HG03565 (cell line): ENCODE data around the gene STAG3.
"Not testable (repeated sequence)": the region's sequence is repeated elsewhere in the genome, so short reads cannot be mapped to it uniquely, and the experiment has no call there.

ENCODE experiments used
- ATAC-seq: cut with Tn5 transposase; IDR thresholded peaks from one replicate; pipeline ENCODE4 v1.9.1; 2021; ENCODE audit warnings: mild to moderate bottlenecking, moderate library complexity; ENCODE audit not compliant: unreplicated experiment

The STAG3 gene

GRCh38 chr7:100177045-100178001, at the start of gene STAG3, which contains the start of gene GPC2:
TSS of gene STAG3 (plus strand) at chr7:100177918. CDS start at chr7:100180557, 2,639 bp downstream.
TSS of gene GPC2 (minus strand) at chr7:100177381. CDS start at chr7:100177199, 182 bp downstream.
- ATAC-seq: peak; percentile 68

GRCh38 chr7:100128637-100128963, 49.1 kb upstream of the STAG3 start:
- no peak for ATAC-seq

GRCh38 chr7:100130220-100130607, 47.5 kb upstream of the STAG3 start:
- not testable (repeated sequence) for ATAC-seq

DNA sequence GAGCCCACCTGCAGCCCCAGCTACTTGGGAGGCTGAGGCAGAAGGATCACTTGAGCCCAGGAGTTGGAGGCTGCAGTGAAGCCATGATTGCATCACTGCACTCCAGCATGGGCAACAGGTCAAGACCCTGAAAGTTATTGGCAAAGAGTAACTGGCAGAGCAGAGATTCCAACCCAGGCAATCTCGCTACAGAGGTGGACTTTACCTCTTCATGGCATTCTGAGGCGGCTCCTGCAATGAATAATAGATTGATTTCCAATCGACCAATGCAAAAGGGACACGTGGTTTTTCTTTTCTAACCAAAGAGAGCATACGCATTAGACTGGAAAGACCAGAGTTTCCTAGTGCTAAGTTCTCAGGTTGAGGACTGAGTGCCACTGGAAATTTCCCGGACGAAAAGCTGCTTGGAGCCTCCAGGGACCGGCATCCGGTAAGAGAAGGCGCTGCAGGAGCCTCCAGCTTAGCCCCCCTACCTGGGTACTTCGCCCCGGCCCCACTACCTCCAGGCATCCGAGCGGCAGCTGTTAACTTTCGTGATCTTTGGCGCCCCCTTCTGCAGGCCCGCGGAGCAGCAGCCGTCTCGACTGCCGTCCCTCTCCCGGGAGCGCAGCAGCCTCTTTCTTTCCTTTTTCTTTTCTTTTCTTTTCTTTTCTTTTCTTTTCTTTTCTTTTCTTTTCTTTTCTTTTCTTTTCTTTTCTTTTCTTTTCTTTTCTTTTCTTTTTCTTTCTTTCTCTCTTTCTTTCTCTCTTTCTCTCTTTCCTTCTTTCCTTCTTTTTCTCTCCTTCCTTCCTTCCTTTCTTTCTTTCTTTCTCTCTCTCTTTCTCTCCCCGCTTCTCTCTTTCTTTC, 46.9 kb upstream of the STAG3 start:
- no peak for ATAC-seq

DNA sequence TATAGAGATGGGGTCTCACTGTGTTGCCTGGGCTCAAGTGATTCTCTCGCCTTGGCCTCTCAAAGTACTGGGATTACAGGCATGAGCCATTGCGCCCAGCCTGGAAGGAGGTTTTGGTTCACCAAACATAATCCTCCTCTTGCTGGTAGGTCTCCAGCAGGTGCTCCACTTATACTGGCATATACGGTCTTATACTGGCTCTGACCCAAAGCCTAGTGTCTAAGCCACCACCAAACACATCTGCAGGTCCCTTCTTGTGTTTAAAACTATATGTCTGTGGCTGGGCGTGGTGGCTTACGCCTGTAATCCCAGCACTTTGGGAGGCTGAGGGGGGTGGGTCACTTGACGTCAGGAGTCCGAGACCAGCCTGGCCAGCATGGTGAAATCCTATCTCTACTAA, 45.6 kb upstream of the STAG3 start:
- ATAC-seq: no peak

DNA sequence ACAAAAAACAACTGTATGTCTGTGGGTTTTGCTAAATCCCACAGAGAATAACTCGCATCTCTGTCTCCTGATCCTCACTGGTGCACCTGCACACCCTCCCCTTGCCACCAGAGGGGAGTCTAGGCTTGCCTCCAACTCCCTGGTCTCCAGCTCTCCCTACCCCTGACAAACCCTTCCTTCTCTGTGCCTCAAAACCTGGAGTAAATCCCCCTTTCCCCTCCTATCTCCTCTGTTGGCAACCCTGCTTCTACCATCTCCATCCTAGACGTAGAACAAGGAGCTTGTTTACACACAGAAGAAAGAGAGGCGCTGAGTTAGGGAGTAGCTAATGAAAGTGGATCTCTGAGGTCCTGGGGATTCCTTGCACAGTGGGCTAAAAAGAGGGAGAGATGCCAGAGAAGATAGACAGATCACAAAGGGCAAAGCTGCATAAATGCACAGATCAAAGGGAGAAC, 45.0 kb upstream of the STAG3 start:
- ATAC-seq: no peak

DNA sequence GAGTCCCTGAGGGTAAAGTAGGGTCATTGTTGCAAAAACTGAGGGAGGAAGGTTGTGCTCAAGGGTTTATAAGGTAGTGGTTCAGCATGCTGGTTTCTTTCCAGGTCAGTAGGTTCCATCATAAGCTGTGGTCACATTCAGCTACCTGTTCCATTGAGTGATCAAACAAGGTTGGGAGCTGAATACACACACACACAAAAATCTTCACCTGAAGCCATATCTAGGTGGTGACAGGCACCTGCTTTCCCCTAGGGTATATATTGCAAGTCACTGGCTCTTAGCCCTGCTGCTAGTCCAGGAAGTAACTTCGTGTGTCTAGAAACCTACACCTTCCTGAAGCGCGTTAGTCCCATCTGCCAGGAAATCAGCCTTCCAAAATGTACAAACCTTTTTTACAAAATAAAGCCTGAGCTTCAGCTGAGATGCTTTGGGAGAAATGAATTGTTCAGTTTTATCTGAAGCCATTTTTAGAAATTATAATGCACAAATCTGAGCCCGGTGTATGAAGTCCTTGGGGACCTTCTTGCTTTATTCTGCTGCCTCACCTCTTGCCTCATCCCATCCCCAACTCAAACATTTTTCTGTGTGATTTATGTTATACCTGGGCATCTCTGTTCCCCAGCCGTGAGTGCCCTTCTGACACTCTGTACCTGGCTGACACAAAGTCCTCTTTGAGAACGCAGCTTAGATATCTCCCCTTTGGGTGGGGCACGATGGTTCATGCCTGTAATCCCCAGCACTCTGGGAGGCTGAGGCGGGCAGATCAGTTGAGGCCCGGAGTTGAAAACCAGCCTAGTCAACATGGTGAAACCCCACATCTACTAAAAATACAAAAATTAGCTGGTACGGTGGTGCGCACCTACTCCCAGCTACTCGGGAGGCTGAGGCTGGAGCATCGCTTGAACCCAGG, 39.6 kb upstream of the STAG3 start:
- ATAC-seq: no peak

GRCh38 chr7:100141555-100141949, 36.2 kb upstream of the STAG3 start:
- no peak for ATAC-seq

DNA sequence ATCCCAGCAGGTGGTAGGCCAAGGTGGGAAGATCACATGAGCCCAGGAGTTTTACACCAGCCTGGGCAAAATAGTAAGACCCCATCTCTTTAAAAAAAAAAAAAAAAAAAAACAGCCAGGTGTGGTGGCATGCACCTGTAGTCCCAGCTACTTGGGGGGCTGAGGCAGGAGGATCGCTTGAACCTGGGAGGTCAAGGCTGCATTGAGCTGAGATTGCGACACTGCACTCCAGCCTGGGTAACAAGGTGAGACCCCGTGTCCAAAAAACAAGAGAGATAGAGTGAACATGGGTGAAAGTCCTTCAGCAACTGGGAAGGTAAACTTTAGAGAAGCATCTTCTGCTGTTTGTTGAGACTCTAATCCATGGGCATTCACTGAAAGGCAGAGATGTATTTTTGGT, 35.3 kb upstream of the STAG3 start:
- no peak for ATAC-seq

- not testable (repeated sequence) for ATAC-seq
Observed at GRCh38 chr7:100146350-100146749, 31.4 kb upstream of the STAG3 start.

DNA sequence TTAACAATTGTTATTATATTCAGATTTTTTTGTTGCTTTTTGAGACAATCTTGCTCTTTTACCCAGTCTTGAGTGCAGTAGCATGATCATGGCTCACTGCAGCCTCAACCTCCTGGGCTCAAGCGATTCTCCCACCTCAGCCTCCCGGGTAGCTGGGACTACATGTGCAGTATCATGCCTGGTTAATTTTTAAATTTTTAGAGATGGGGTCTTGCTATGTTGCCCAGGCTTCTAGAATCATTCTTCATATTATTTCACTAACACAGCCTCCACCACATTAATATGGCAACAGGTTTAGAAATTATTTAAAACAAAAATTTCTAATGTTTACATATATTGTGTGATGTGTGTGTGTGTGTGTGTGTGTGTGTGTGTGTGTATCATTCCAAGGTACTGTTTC, 30.4 kb upstream of the STAG3 start:
- no peak for ATAC-seq

GRCh38 chr7:100148225-100148558, 29.5 kb upstream of the STAG3 start:
- ATAC-seq: no peak

DNA sequence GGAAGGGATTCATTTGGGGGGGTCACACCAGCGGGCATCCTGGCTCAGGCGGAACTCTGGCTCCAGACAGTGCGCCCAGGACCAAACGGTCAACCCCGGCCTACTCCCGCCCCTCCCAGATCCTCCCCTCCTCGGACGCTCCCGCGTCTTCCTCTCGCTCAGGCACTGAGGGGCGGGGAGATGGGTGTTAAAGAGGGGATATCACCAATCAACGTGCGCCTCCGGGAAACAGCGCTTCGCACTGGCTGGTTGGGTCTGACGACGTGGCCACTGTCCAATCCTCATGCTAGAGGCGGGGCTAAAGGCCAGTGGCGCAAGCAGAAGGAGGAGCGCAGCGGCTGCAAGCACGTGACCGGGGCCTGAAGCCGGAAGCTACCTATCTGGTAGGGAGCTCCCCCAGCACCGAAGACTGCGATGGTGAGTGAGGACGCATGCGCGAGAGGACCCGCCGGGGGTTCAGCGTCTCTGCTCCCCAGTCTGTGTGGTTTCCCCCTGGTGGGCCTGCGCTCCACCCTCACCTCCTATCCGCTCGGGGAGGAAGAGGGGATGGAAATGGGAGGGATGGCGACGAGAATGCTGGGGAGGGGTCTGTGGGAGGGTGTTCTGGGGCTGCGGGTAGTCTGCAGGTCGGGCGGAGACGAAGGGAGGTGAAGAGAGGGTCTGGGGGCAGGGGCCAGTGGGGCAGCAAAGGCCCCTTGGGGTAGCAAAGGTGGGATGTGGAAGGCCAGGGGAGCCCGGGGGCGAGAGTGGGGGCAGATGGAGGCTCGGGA, 29.0 kb upstream of the STAG3 start, which contains the start of gene LAMTOR4:
TSS of gene LAMTOR4 (plus strand) at position 360 of the 770 bp plus-strand sequence. CDS start at position 415, 55 bp downstream.
- ATAC-seq: peak; percentile 98

DNA sequence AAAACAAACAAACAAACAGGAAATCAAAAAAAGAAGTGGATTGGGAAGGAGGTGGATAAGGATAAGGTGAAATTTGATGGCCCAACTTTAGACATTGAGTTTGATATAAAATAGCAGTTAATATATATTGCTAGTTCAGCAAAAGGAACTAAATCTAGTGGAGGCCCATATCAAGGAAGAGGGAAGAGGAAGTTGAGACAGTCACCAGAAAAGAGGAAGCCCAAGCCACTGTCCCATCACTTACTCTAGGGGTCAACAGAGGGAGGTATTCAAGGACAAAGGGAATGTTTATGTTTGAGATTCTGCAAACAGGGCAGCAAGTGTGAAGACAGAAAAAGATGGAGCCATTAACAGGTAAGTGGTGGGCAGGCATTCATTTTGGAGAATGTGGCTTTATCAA, 25.3 kb upstream of the STAG3 start:
- ATAC-seq: no peak

GRCh38 chr7:100152937-100153666, 24.6 kb upstream of the STAG3 start:
- no peak for ATAC-seq

DNA sequence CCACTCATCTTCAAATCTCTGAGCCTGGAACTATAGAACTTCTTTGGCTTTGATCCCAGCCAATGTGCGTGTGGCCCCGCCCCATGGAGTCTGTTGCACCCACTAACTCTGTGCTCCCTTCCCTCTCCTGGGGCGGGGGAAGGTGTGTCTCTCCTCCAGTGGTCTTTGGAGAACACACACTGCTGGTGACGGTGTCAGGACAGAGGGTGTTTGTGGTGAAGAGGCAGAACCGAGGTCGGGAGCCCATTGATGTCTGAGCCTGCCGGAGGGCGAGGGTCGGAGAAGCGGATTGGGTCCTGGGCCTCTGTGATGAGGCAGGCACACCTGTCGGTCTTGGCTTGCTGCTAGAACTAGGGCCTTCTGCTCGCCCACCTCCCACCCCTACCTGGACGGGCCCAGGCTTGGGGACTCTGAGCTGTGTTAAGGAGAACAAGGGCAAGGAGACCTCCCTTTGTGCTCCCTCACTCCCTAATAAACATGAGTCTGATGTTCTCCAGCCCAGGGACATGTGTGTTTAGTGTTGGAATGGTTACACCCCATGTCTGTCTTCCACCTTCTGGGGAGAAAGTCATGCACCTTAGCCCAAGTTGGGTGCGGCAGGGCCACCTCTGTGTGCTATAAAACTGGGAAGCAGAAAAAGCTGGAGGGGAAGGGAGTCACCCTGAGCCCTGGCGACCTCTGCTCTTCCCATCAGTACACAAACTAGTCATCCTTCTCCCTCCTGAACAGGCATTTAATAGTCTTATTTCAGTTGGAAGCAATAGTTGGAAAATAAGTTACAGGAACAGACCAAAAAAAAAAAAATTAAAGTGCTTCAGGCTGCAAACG, 23.8 kb upstream of the STAG3 start:
- no peak for ATAC-seq

DNA sequence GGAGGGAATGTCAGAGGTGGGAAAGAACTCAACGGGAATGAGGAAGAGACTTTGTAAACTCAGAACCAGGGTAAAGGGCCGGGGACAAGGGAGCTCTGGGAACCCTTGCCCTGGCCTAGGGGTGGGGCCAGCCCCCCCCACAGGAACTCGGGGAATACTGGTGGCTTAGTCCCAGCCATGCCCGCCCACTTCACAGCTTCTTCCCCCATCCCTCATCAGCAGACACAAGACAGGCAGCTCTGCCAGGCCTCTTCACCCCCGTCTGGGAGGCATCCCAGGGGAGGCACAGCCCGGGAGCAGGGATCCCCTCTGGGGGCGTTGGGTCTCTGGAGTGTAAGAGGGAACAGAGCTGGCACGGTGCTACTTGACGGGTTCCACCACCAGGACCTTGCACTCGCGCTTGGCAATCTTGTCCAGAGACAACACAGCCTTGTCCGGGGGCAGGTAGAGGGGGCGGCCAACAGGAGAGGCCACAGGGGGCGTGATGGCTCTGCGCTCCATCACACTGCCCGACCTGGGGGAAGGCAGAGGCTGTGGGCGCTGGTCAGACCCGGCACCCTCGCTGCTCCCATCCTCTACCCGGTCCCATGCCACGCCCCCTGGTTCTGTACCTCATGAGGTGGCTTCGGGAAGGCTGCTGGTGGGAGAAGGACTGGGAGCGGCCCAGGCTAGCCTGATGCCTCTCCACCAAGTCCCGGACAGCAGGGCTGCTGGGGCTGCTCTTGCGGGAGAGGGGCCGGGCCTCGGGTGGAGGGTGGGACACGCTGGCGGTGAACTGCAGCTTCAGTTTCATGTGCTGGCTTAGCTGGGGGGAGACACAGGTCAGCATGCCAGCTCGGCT, 22.8 kb upstream of the STAG3 start:
- ATAC-seq: no peak
